Uterus (tissue), 4 donors: ENCODE data around the gene TAS2R39. TPM values are rescaled to one million over a fixed set of nuclear protein-coding genes. Genes with fewer than 3 reads are reported as not detected.
"Not testable (repeated sequence)": the region's sequence is repeated elsewhere in the genome, so short reads cannot be mapped to it uniquely, and the experiment has no call there.

Experiments used
- DNase-seq, 2 donors: peaks; one replicate each; pipeline ENCODE4 v3.0.0-alpha.2; 2019 to 2020
- H3K27ac ChIP-seq, 2 donors: fragments of 200-600 bp; sonication (generic); 1 replicate in 1 of 2; 2 replicates in 1 of 2; pipeline ENCODE4 v1.5.1; 2016 to 2018
- H3K27me3 ChIP-seq, 2 donors: fragments of 200-600 bp; sonication (generic); one replicate each; pipeline ENCODE4 v1.5.1; 2018 to 2019; ENCODE audit warnings: control low read depth in 1 of 2
- H3K36me3 ChIP-seq, 2 donors: fragments of 200-600 bp; sonication (generic); one replicate each; pipeline ENCODE4 v1.5.1; 2019; ENCODE audit warnings: control low read depth in 1 of 2
- H3K4me1 ChIP-seq, 2 donors: fragments of 200-600 bp; sonication (generic); one replicate each; pipeline ENCODE4 v1.5.1; 2018 to 2019; ENCODE audit warnings: control low read depth in 1 of 2
- H3K4me3 ChIP-seq, 2 donors: fragments of 200-600 bp; sonication (generic); 1 replicate in 1 of 2; 2 replicates in 1 of 2; pipeline ENCODE4 v1.5.1; 2018 to 2019; ENCODE audit warnings: mild to moderate bottlenecking in 1 of 2
- H3K9me3 ChIP-seq, 2 donors: fragments of 200-600 bp; sonication (generic); one replicate each; pipeline ENCODE4 v1.5.1; 2019; ENCODE audit warnings: control low read depth in 1 of 2
- CTCF ChIP-seq, 4 experiments: fragments of 200-600 bp in 2 of 4; fragments of 450-650 bp in 2 of 4; sonication (generic) in 2 of 4; IDR thresholded peaks; one replicate each; pipeline ENCODE4 v1.5.1; 2016 to 2019; ENCODE audit warnings: antibody characterized with exemption in 4 of 4, mild to moderate bottlenecking in 2 of 4, moderate library complexity in 1 of 4
- POLR2A ChIP-seq, 2 donors: fragments of 450-650 bp; IDR thresholded peaks; one replicate each; pipeline ENCODE4 v1.6.1; 2016; ENCODE audit warnings: antibody characterized with exemption in 2 of 2, mild to moderate bottlenecking in 1 of 2, moderate library complexity in 1 of 2
- intact Hi-C: fragments of 100-400 bp; cut with DNase I; formaldehyde crosslinking; loops from one replicate; pipeline ENCODE4 v1.15.1; 2023; ENCODE audit warnings: low total_unique reads
- total RNA-seq, 4 donors: library from RNA; depleted of rRNA in 3 of 4; stranded (reverse); fragments of >200 nt in 3 of 4; gene quantifications; one replicate each; pipeline versions ENCODE4 v1.1.0 to v1.2.4, GENCODE V29; 2014 to 2023
- donor health status: DM: yes; HTN: yes; CAD: no.

The TAS2R39 gene
- total RNA-seq, 4 donors from 2014 or later = not detected

DNA sequence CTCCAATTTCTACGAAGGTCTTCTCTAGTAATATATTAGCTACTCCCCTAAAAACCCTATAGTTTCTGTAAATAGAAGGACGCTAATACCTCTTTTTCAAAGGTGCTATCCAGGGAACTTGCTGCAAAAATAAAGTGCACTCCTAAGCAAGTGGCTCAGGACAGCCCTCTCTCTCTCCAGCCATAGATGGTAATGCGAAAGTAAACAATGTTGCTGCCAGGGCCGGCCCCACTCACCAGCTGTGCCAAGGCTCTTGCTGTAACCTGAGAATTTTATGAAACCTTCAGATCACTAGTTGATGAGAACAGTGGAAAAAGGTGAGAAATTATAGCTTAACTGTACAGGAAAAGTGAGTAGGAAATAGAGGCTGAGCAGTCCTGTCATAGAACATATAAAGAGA, 10.9 kb upstream of the TAS2R39 start:
- TF ChIP-seq POLR2A (IDR thresholded peaks at IDR 0.05) = no peak
- TF ChIP-seq CTCF (IDR thresholded peaks at IDR 0.05) = no peak
- H3K27ac ChIP-seq = no peak overlapping the region
- H3K9me3 ChIP-seq = no peaks in the 10 kb centered on the region
- H3K36me3 ChIP-seq = no peaks in the 10 kb centered on the region
- DNase-seq = peak in 1 of 2 donors; percentile 23
- H3K27me3 ChIP-seq = no peaks in the 10 kb centered on the region
- intact Hi-C loops = no loop called here
- peak overlapping the region in 1 of 2 donors; percentile 13 for H3K4me3 ChIP-seq
- H3K4me1 ChIP-seq = no peaks in the 10 kb centered on the region

- no peak for DNase-seq
- Histone ChIP-seq H3K4me3 (no peak overlapping the region), H3K4me1 (no peaks in the 10 kb centered on the region), H3K9me3 (no peaks in the 10 kb centered on the region), H3K27ac (no peak overlapping the region), H3K27me3 (no peaks in the 10 kb centered on the region), H3K36me3 (no peaks in the 10 kb centered on the region)
- intact Hi-C loops = no loop called here
- TF ChIP-seq CTCF (IDR thresholded peaks at IDR 0.05) (no peak), POLR2A (IDR thresholded peaks at IDR 0.05) (no peak)
These were observed 7.1 kb upstream of the TAS2R39 start for GRCh38 chr7:143176128-143176527.

DNA sequence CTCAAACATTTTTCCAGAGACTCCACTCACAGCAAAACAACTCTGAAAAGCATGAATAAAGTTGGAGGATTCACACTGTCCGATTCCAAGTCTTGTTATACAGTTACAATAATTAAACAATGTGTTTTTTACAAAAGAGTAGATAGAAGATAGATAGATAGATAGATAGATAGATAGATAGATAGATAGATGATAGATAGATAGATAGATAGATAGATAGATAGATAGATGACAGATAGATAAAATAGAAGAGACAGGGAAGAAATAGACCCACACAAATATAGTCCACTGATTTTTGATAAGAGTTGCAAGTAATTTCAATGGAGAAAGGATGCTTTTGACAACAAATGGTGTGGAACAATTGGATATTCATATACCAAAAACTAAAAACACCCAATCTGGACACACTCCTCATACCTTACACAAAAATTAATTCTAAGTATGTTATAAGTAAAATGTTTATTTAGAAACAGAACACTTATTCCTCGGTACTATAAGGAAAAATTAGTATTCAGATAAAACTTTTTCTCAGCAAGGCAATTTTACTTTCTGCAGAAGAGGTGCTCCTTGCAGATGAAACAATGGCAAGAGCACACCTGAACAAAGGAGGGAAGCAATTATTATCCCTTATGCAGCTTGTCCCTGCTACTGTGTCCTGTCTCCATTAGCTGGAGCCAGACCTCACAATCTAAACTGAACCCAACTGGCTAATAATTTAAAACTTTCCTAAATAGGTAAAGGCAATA, 5.7 kb upstream of the TAS2R39 start:
- no peaks in the 10 kb centered on the region for H3K27me3 ChIP-seq
- no peaks in the 10 kb centered on the region for H3K4me1 ChIP-seq
- no peak overlapping the region for H3K27ac ChIP-seq
- TF ChIP-seq POLR2A (IDR thresholded peaks at IDR 0.05) = no peak
- TF ChIP-seq CTCF (IDR thresholded peaks at IDR 0.05) = no peak
- H3K4me3 ChIP-seq = no peak overlapping the region
- intact Hi-C loops = no loop called here
- no peaks in the 10 kb centered on the region for H3K9me3 ChIP-seq
- DNase-seq = no peak
- H3K36me3 ChIP-seq = no peaks in the 10 kb centered on the region

- H3K36me3 ChIP-seq, H3K27ac ChIP-seq, H3K4me3 ChIP-seq, intact Hi-C loops, H3K4me1 ChIP-seq, H3K9me3 ChIP-seq, DNase-seq, H3K27me3 ChIP-seq: not testable (repeated sequence)
These were observed 2.4 kb upstream of the TAS2R39 start for GRCh38 chr7:143180771-143181170.

DNA sequence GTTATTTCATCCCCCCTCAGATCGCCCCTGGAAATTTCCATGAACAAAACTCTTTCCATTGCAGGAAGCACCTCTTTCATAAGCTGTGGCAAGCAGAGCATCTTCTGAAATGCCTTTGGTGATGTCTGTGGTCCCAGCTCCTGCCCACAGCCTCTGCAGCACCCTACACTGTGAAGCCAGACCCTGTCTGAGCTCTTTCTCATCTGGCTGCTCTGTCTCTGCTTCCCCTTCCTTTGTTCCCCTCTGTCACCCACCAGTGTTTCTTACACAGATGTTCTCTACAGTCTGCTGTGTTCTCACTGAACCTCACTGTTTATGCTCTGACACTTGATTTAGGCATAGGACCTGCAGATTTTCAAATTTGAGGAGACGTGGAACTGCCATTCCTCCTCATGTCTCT, 1.9 kb upstream of the TAS2R39 start:
- Histone ChIP-seq H3K36me3 (no peaks in the 10 kb centered on the region), H3K4me1 (no peaks in the 10 kb centered on the region), H3K4me3 (no peak overlapping the region), H3K27ac (no peak overlapping the region), H3K9me3 (no peaks in the 10 kb centered on the region), H3K27me3 (no peaks in the 10 kb centered on the region)
- DNase-seq = no peak
- TF ChIP-seq POLR2A (IDR thresholded peaks at IDR 0.05) = no peak
- TF ChIP-seq CTCF (IDR thresholded peaks at IDR 0.05) = no peak
- intact Hi-C loops = no loop called here

- Histone ChIP-seq H3K4me3 (no peak overlapping the region), H3K27ac (no peak overlapping the region), H3K27me3 (no peaks in the 10 kb centered on the region), H3K4me1 (no peaks in the 10 kb centered on the region), H3K9me3 (no peaks in the 10 kb centered on the region), H3K36me3 (no peaks in the 10 kb centered on the region)
- TF ChIP-seq CTCF (IDR thresholded peaks at IDR 0.05) (no peak), POLR2A (IDR thresholded peaks at IDR 0.05) (no peak)
- intact Hi-C loops = no loop called here
- DNase-seq = no peak
These were observed 2.3 kb downstream of the TAS2R39 start for GRCh38 chr7:143185551-143185950.
